RWPE1 (cell line): ENCODE measurements around the gene FOXRED2.
A peak's percentile ranks its signal among the peaks of the same experiment; 100 is the strongest.
"Not testable (repeated sequence)": the region's sequence is repeated elsewhere in the genome, so short reads cannot be mapped to it uniquely, and the experiment has no call there.

Experiments used
- CTCF ChIA-PET: fragments of 350-600 bp; sonication (Branson Sonifier 250); formaldehyde crosslinking; extraction: SDS; loops from one replicate; lab custom pipeline; 2021; lab: Yijun Ruan, JAX
- POLR2A ChIA-PET: fragments of 400-600 bp; formaldehyde crosslinking; extraction: SDS; loops from one replicate; lab custom pipeline; 2020; ENCODE audit warnings: antibody characterized with exemption; ENCODE audit not compliant: low non-redundant PET; lab: Yijun Ruan, JAX
- DNase-seq: peaks from one replicate; pipeline ENCODE4 v3.0.0; 2012; ENCODE audit warnings: low spot score
- H3K27ac ChIP-seq: fragments of 450-650 bp; 2 replicates; pipeline ENCODE4 v1.5.1; 2017
- TF ChIP-seq, protein P1 (sequence below): fragments of 450-650 bp; conservative IDR thresholded peaks from 2 replicates; pipeline ENCODE4 v1.5.1; 2017; ENCODE audit warnings: low read depth, mild to moderate bottlenecking

FOXRED2 gene

GRCh38 chr22:36454916-36455570, 51.8 kb downstream of the FOXRED2 start:
- CTCF ChIA-PET, result interaction anchor here (0.9 kb wide), 1 partner anchor 15 kb away, joined by 4 read pairs; no protein-coding TSS in a partner anchor
- H3K27ac ChIP-seq, result peak overlapping the region; percentile 30
- peak; percentile 69 for DNase-seq

GRCh38 chr22:36453855-36454378, 52.9 kb downstream of the FOXRED2 start:
- no peak for DNase-seq
- H3K27ac ChIP-seq, result peak overlapping the region; percentile 72
- TF ChIP-seq, protein P1, sequence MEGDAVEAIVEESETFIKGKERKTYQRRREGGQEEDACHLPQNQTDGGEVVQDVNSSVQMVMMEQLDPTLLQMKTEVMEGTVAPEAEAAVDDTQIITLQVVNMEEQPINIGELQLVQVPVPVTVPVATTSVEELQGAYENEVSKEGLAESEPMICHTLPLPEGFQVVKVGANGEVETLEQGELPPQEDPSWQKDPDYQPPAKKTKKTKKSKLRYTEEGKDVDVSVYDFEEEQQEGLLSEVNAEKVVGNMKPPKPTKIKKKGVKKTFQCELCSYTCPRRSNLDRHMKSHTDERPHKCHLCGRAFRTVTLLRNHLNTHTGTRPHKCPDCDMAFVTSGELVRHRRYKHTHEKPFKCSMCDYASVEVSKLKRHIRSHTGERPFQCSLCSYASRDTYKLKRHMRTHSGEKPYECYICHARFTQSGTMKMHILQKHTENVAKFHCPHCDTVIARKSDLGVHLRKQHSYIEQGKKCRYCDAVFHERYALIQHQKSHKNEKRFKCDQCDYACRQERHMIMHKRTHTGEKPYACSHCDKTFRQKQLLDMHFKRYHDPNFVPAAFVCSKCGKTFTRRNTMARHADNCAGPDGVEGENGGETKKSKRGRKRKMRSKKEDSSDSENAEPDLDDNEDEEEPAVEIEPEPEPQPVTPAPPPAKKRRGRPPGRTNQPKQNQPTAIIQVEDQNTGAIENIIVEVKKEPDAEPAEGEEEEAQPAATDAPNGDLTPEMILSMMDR, result no peak
- ChIA-PET CTCF (no interaction called here), POLR2A (interaction anchor here (1.1 kb wide), 1 partner anchor 74 kb away, joined by 3 read pairs; no protein-coding TSS in a partner anchor)

More at GRCh38 chr22:36454916-36455570, 51.8 kb downstream of the FOXRED2 start:
- POLR2A ChIA-PET, result no interaction called here
- TF ChIP-seq, protein P1, result no peak

GRCh38 chr22:36452978-36453607, 53.7 kb downstream of the FOXRED2 start:
- POLR2A ChIA-PET, result interaction anchor here (1.1 kb wide), 1 partner anchor 74 kb away, joined by 3 read pairs; no protein-coding TSS in a partner anchor
- peak overlapping the region; percentile 72 for H3K27ac ChIP-seq

DNA sequence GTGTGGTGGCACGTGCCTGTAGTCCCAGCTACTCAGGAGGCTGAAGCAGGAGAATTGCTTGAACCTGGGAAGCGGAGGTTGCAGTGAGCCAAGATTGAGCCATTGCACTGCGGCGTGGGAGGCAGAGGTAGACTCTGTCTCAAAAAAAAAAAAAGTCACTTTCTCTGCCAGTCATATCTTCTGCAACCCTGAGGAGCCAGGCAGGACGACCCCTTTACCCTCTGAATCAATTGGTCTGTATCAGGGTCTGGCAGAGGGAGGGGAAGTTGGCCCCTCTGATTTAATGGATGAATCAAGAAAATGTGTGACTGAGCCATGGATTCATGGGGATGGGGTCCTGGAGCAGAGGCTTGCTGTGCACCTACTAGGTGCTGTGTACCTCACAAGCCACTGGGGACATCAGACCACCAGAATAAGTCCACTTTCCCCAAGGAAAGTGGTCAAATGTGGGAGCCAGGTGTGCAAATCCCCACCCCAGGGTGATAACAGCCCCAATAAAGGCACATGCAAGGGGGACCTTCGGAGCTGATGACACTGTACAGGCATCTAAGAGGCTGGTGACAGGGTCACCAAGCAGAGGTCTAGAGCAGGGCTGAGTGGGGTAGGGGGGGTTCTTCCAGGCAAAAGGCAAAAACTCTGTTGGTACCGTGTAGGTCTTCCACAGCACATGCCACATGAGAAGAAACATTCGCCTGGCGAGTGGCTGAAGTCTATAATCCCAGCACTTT, 54.4 kb downstream of the FOXRED2 start:
- TF ChIP-seq, protein P1, result no peak
- no peak for DNase-seq
- POLR2A ChIA-PET, result no interaction called here

More at GRCh38 chr22:36452978-36453607, 53.7 kb downstream of the FOXRED2 start:
- CTCF ChIA-PET, DNase-seq: not testable (repeated sequence)

GRCh38 chr22:36450923-36451322, 55.9 kb downstream of the FOXRED2 start:
- peak overlapping the region; percentile 72 for H3K27ac ChIP-seq
- POLR2A ChIA-PET, DNase-seq: not testable (repeated sequence)
- CTCF ChIA-PET, result interaction anchor here (0.6 kb wide), 1 partner anchor 150 kb away, joined by 6 read pairs; no protein-coding TSS in a partner anchor

More for the DNA sequence above, 54.4 kb downstream of the FOXRED2 start:
- peak overlapping the region; percentile 72 for H3K27ac ChIP-seq
- CTCF ChIA-PET, result no interaction called here

GRCh38 chr22:36449596-36450175, 57.2 kb downstream of the FOXRED2 start:
- CTCF ChIA-PET, result no interaction called here
- no peak overlapping the region for H3K27ac ChIP-seq
- TF ChIP-seq, protein P1, result no peak
- DNase-seq, result no peak
- POLR2A ChIA-PET, result no interaction called here

DNA sequence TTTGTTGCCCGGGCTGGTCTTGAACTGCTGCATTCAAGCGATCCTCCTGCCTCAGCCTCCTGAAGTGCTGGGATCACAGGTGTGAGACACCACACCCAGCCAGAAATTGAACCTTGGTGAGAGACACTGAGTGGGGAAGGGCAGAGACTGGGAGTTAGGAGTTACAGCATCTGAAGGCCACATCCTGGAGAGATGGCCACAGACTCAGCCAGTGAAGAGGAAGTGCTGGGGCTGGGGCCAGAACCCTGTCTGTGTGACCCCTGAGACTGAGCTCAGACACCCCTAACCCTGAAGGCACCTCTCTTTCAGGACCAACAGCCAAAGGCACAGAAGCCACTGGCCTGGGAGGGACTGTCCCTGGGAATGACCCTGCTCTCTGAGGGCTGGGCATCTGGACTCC, 59.2 kb downstream of the FOXRED2 start:
- CTCF ChIA-PET, result no interaction called here
- POLR2A ChIA-PET, result no interaction called here
- DNase-seq, result no peak
- TF ChIP-seq, protein P1, result no peak
- H3K27ac ChIP-seq, result no peak overlapping the region
